Neutrophil (primary cell): Measurements from ENCODE around the gene TSR3.

Source experiments
- H3K27ac ChIP-seq: fragments of 200-600 bp; sonication (generic); 2 replicates; pipeline ENCODE4 v1.5.1; 2016; ENCODE audit warnings: mild to moderate bottlenecking, moderate library complexity
- H3K27me3 ChIP-seq: fragments of 200-600 bp; sonication (generic); 2 replicates; pipeline ENCODE4 v1.6.0; 2016; ENCODE audit warnings: mild to moderate bottlenecking
- H3K36me3 ChIP-seq: fragments of 200-600 bp; sonication (generic); 2 replicates; pipeline ENCODE4 v1.5.1; 2017
- H3K4me1 ChIP-seq, 2 experiments: fragments of 200-600 bp in 1 of 2; sonication (generic) in 1 of 2; 1 replicate in 1 of 2; 2 replicates in 1 of 2; pipeline versions ENCODE4 v1.5.1 to v1.6.1; 2013 to 2016; ENCODE audit warnings: low read depth in 1 of 2, low read length in 1 of 2, mild to moderate bottlenecking in 1 of 2, moderate library complexity in 1 of 2; ENCODE audit not compliant: control insufficient read depth in 1 of 2, insufficient read depth in 1 of 2
- H3K4me3 ChIP-seq, 2 experiments: fragments of 200-600 bp in 1 of 2; sonication (generic) in 1 of 2; 1 replicate in 1 of 2; 2 replicates in 1 of 2; pipeline ENCODE4 v1.5.1; 2013 to 2016; ENCODE audit warnings: low read depth in 1 of 2, low read length in 1 of 2, mild to moderate bottlenecking in 1 of 2, moderate library complexity in 1 of 2
- H3K9me3 ChIP-seq: fragments of 200-600 bp; sonication (generic); 2 replicates; pipeline ENCODE4 v1.5.1; 2016
- CTCF ChIP-seq: fragments of 200-600 bp; sonication (generic); IDR thresholded peaks from 2 replicates; pipeline ENCODE4 v1.5.1; 2016; ENCODE audit warnings: antibody characterized with exemption

The TSR3 gene

DNA sequence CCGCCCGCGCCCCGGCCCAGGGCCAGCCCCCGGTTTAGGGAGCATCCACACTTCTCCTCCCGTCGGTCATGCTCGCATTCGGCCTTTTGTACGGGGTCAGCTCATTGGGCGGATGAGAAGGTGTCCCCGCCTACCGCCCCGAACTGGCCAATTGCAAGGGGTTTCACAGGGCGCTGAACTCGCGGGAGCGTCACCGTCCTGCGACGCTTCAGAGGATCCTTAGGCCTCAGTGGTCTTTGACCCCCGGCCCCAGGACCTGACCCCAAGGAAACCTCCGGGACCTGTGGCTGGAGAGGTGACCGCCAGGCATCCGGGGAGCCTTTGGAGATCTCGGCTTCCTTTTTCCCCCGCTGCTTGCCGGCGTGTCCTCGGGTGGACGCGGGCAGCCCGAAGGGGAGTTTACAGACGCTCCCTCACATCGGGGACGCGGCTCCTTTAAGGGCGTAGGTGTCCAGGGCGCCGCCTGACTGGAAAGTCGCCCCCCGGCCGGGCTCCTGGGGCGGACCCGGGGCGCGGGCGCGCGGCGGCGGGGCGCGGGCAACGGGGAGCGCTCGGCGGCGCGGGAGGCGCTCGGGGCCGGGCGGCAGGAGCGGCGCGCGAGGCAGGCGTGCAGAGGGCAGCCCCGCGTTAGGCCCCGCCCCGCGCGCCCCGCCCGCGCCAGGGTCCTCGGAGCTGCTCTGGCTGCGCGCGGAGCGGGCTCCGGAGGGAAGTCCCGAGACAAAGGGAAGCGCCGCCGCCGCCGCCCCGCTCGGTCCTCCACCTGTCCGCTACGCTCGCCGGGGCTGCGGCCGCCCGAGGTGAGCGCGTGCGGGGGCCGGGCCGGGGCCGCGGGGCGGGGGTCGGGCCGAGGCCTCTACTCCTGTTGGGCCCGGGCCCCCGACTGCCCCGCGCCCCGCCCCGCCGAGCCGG lies 42.4 kb downstream of the TSR3 start, which contains the start of gene UBE2I:
Gene UBE2I, plus strand, starts transcription at position 660 of the 909 bp plus-strand sequence. CDS start 4,395 bp downstream, outside the sequence.
- H3K9me3 ChIP-seq, result no peaks in the 10 kb centered on the region
- H3K4me3 ChIP-seq, result peak within 1 kb of the TSS; percentile 89 to 91
- H3K27ac ChIP-seq, result peak within 1 kb of the TSS; percentile 94
- no peaks in the 10 kb centered on the region for H3K27me3 ChIP-seq
- H3K36me3 ChIP-seq, result peaks cover 17% of the 10 kb centered on the region
- peak; percentile 4 for TF ChIP-seq CTCF
- peaks cover 29 to 35% of the 10 kb centered on the region in 2 experiments for H3K4me1 ChIP-seq

DNA sequence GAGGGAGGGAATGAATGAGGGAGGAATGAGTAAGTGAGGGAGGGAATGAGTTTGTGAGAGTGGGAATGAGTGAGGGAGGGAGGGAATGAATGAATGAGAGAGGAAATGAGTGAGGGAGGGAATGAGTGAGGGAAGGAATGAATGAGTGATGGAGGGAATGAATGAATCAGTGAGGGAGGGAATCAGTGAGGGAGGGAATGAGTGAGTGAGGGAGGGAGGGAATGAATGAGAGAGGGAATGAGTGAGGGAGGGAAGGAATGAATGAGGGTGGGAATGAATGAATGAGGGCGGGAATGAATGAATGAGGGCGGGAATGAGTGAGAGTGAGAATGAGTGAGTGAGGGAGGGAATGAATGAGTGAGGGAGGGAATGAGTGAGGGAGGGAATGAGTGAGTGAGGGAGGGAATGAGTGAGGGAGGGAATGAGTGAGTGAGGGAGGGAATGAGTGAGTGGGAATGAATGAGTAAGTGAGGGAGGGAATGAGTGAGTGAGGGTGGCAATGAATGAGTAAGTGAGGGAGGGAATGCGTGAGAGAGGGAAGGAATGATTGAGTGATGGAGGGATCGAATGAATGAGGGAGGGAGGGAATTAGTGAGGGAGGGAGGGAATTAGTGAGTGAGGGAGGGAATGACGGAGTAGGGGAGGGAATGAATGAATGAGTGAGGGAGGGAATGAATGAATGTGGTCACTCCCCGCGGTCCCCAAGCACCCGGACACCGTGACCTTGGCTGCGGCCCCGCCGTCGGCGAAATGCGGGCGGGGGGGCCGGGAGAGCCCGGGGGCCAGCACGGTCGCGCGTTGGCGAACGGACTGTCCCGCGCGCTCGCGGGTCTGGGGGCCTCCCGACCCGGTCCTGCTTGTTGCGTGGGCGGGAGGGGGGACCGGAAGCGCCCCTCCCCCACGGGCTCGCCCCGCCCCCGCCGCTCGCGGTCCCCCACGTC lies 43.4 kb downstream of the TSR3 start:
- Histone ChIP-seq H3K27me3 (peaks cover 5% of the 10 kb centered on the region), H3K9me3 (no peaks in the 10 kb centered on the region), H3K4me1 (peaks cover 29 to 35% of the 10 kb centered on the region in 2 experiments), H3K36me3 (peaks cover 9% of the 10 kb centered on the region), H3K4me3 (peak overlapping the region; percentile 89 to 91), H3K27ac (peak overlapping the region; percentile 94)
- TF ChIP-seq CTCF, result no peak

- Histone ChIP-seq H3K9me3 (no peaks in the 10 kb centered on the region), H3K36me3 (no peaks in the 10 kb centered on the region), H3K27ac (no peak overlapping the region), H3K4me1 (peaks cover 19 to 22% of the 10 kb centered on the region in 2 experiments), H3K4me3 (no peak overlapping the region), H3K27me3 (peaks cover 16% of the 10 kb centered on the region)
- TF ChIP-seq CTCF, result no peak
These were observed 45.3 kb downstream of the TSR3 start for GRCh38 chr16:1306334-1306733.

DNA sequence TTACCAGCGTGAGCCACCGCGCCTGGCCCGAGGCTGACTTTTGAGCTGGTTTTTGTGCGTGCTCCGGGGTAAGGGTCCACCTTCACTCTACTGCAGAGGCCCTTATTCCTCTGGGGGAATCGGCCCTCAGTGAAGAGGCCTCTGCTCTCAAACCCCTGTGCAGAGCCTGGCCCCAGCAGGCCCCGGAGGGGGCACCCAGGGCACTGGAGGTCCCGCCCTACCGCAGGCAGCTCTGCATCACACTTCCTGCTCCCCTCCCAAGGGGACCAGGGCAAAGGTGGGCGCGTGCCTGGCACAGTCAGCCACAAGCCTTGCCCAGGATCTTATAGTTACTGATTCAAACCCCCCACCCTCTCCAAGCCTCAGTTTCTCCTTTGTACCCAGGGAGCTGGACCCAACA lies 45.9 kb downstream of the TSR3 start:
- TF ChIP-seq CTCF, result no peak
- Histone ChIP-seq H3K27me3 (peaks cover 21% of the 10 kb centered on the region), H3K36me3 (no peaks in the 10 kb centered on the region), H3K27ac (no peak overlapping the region), H3K4me1 (peaks cover 14 to 22% of the 10 kb centered on the region in 2 experiments), H3K9me3 (no peaks in the 10 kb centered on the region), H3K4me3 (no peak overlapping the region)

GRCh38 chr16:1301562-1301961 lies 50.1 kb downstream of the TSR3 start:
- Histone ChIP-seq H3K27me3 (peaks cover 36% of the 10 kb centered on the region), H3K4me3 (no peak overlapping the region), H3K9me3 (no peaks in the 10 kb centered on the region), H3K4me1 (peaks cover 0 to 8% of the 10 kb centered on the region in 2 experiments), H3K36me3 (no peaks in the 10 kb centered on the region), H3K27ac (no peak overlapping the region)
- no peak for TF ChIP-seq CTCF
